PC-9 (cell line): ENCODE data around the gene THBS1. TPM values are rescaled to one million over a fixed set of nuclear protein-coding genes. Genes with fewer than 3 reads are reported as not detected.
A peak's percentile ranks its signal among the peaks of the same experiment; 100 is the strongest.

Experiments used
- BruUV-seq: library from RNA; stranded (reverse); fragments of 400-500 nt; replicated peaks from 2 replicates; lab custom pipeline; 2021; lab: Mats Ljungman, UMichigan
- CTCF ChIA-PET: fragments of 300-600 bp; sonication (Branson Sonifier 250); formaldehyde crosslinking; loops from one replicate; lab custom pipeline; 2022; ENCODE audit warnings: antibody characterized with exemption; lab: Charles Lee
- POLR2A ChIA-PET: fragments of 300-600 bp; sonication (Branson Sonifier 250); formaldehyde crosslinking; loops from one replicate; lab custom pipeline; 2022; ENCODE audit warnings: antibody characterized with exemption; ENCODE audit not compliant: unreplicated experiment; lab: Charles Lee
- DNase-seq, 2 experiments: peaks; one replicate each; pipeline versions ENCODE4 v3.0.0 to v3.0.0-alpha.2; 2015 to 2022; ENCODE audit warnings: mixed read lengths in 1 of 2
- H2AFZ ChIP-seq: fragments of 200-600 bp; sonication (generic); 2 replicates; pipeline ENCODE4 v1.8.1; 2017; ENCODE audit warnings: antibody characterized with exemption
- H3F3A ChIP-seq: fragments of 200-600 bp; sonication (generic); 2 replicates; pipeline ENCODE4 v1.8.1; 2017; ENCODE audit warnings: antibody characterized with exemption, mild to moderate bottlenecking, low read depth; ENCODE audit not compliant: insufficient read depth
- H3K27ac ChIP-seq: fragments of 200-600 bp; sonication (generic); 2 replicates; pipeline ENCODE4 v1.6.1; 2016; ENCODE audit warnings: mixed run types
- H3K27me3 ChIP-seq: fragments of 200-600 bp; sonication (generic); 2 replicates; pipeline ENCODE4 v1.6.1; 2016; ENCODE audit warnings: low read depth, mixed run types; ENCODE audit not compliant: insufficient read depth
- H3K36me3 ChIP-seq: fragments of 200-600 bp; sonication (generic); 2 replicates; pipeline ENCODE4 v1.6.1; 2016; ENCODE audit warnings: low read depth, mixed run types
- H3K4me1 ChIP-seq: fragments of 200-600 bp; sonication (generic); replicated peaks from 2 replicates; pipeline ENCODE4 v1.6.1; 2016; ENCODE audit warnings: mixed run types; ENCODE audit not compliant: insufficient read depth
- H3K4me2 ChIP-seq: fragments of 200-600 bp; sonication (generic); 2 replicates; pipeline ENCODE4 v1.6.1; 2017; ENCODE audit warnings: mixed run types
- H3K4me3 ChIP-seq: fragments of 200-600 bp; sonication (generic); 2 replicates; pipeline ENCODE4 v1.6.1; 2016; ENCODE audit warnings: mixed run types
- H3K79me2 ChIP-seq: fragments of 200-600 bp; sonication (generic); 2 replicates; pipeline ENCODE4 v1.6.1; 2017; ENCODE audit warnings: low read depth, mixed run types
- H3K9me2 ChIP-seq: fragments of 200-600 bp; sonication (generic); 2 replicates; pipeline ENCODE4 v1.8.1; 2017; ENCODE audit warnings: mild to moderate bottlenecking; ENCODE audit not compliant: insufficient read depth
- H3K9me3 ChIP-seq: fragments of 200-600 bp; sonication (generic); 2 replicates; pipeline ENCODE4 v1.8.1; 2016; ENCODE audit warnings: low read depth; ENCODE audit not compliant: insufficient read depth
- H4K20me1 ChIP-seq: fragments of 200-600 bp; sonication (generic); 2 replicates; pipeline ENCODE4 v1.8.1; 2017; ENCODE audit not compliant: insufficient read depth
- CTCF ChIP-seq: fragments of 200-600 bp; sonication (generic); conservative IDR thresholded peaks from 2 replicates; pipeline ENCODE4 v1.6.1; 2017; ENCODE audit warnings: mixed run types, antibody characterized with exemption, mild to moderate bottlenecking, moderate library complexity
- EZH2 ChIP-seq: fragments of 200-600 bp; sonication (generic); IDR thresholded peaks from 2 replicates; pipeline ENCODE4 v1.8.0; 2017; ENCODE audit warnings: antibody characterized with exemption, low read depth
- intact Hi-C: fragments of 100-400 bp; cut with micrococcal nuclease; formaldehyde crosslinking; loops from one replicate; pipeline ENCODE4 v1.10.0; 2022; ENCODE audit not compliant: unreplicated experiment
- total RNA-seq: library from RNA; stranded (reverse); gene quantifications from 2 replicates; pipeline ENCODE4 v1.2.3, GENCODE V29; 2021

The THBS1 gene
- total RNA-seq, 1 experiment from 2014 or later: 406 TPM

GRCh38 chr15:39591141-39591895 lies 10.4 kb downstream of the THBS1 start:
- H3K9me3 ChIP-seq: no peaks in the 10 kb centered on the region
- POLR2A ChIA-PET: interaction anchor here (0.5 to 0.7 kb wide), 6 partner anchors 19 to 516 kb away, joined by 3 to 10 read pairs (median 4); no protein-coding TSS in a partner anchor
- no peaks in the 10 kb centered on the region for H3K79me2 ChIP-seq
- BruUV-seq: no TSS peak
- intact Hi-C loops: no loop called here
- H3K4me1 ChIP-seq: no peaks in the 10 kb centered on the region
- TF ChIP-seq EZH2 (no peak), CTCF (no peak)
- H3K4me3 ChIP-seq: no peak overlapping the region
- CTCF ChIA-PET: no interaction called here
- no peaks in the 10 kb centered on the region for H3K9me2 ChIP-seq
- peaks cover 7% of the 10 kb centered on the region; the same call in 1 of the 2 replicates for H3F3A ChIP-seq
- peaks cover 34% of the 10 kb centered on the region for H3K36me3 ChIP-seq
- H3K27me3 ChIP-seq: no peaks in the 10 kb centered on the region
- no peak for DNase-seq
- H4K20me1 ChIP-seq: no peaks in the 10 kb centered on the region
- no peak overlapping the region for H2AFZ ChIP-seq
- no peak overlapping the region for H3K27ac ChIP-seq
- no peak overlapping the region for H3K4me2 ChIP-seq

DNA sequence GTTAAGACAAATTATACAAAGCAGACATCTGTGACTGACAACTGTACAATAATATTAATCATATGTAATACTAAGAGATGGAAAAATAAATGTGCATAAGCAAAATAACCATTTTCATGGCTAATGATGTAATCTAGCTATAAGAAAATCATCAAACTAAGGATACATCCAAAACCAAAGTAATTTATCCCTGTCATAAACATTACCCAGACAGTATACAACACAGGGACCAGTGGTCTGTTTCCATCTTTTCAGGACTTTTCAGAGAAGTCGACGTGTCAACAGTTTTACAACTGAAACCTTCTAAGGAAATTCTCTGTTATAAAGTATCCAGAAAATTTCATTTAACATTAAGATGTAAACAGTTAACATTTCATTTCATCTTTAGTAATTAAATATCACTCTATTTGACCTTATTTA lies 11.0 kb downstream of the THBS1 start:
- POLR2A ChIA-PET: interaction anchor here (0.6 to 0.7 kb wide), 2 partner anchors 459 to 515 kb away, joined by 3 to 4 read pairs; no protein-coding TSS in a partner anchor
- TF ChIP-seq EZH2: no peak
- TF ChIP-seq CTCF: no peak
- CTCF ChIA-PET: no interaction called here

DNA sequence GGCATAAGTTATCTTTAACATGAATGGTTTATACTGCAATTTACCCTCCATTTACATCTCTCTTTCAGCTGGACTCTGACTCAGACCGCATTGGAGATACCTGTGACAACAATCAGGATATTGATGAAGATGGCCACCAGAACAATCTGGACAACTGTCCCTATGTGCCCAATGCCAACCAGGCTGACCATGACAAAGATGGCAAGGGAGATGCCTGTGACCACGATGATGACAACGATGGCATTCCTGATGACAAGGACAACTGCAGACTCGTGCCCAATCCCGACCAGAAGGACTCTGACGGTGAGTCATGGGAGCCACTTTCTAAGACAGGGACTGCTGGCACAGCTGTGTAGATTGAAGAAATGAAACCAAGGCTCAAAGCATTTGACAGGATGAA lies 11.6 kb downstream of the THBS1 start:
- H3K4me2 ChIP-seq: no peak overlapping the region
- TSS peak; percentile 1 for BruUV-seq
- H3K4me3 ChIP-seq: no peak overlapping the region
- TF ChIP-seq CTCF (no peak), EZH2 (no peak)
- H3K4me1 ChIP-seq: no peaks in the 10 kb centered on the region
- no peaks in the 10 kb centered on the region for H3K79me2 ChIP-seq
- H3K36me3 ChIP-seq: peaks cover 34% of the 10 kb centered on the region
- H3F3A ChIP-seq: peaks cover 14% of the 10 kb centered on the region; the same call in 1 of the 2 replicates
- no peak overlapping the region for H3K27ac ChIP-seq
- H4K20me1 ChIP-seq: no peaks in the 10 kb centered on the region
- H3K9me2 ChIP-seq: no peaks in the 10 kb centered on the region
- ChIA-PET CTCF (no interaction called here), POLR2A (no interaction called here)
- no peaks in the 10 kb centered on the region for H3K9me3 ChIP-seq
- intact Hi-C loops: no loop called here
- no peaks in the 10 kb centered on the region for H3K27me3 ChIP-seq
- H2AFZ ChIP-seq: no peak overlapping the region
- DNase-seq: no peak

More for the DNA sequence above, 11.0 kb downstream of the THBS1 start:
- intact Hi-C loops: no loop called here
- Histone ChIP-seq H3K9me3 (no peaks in the 10 kb centered on the region), H2AFZ (no peak overlapping the region), H3K27ac (no peak overlapping the region), H3K79me2 (no peaks in the 10 kb centered on the region), H3K4me1 (no peaks in the 10 kb centered on the region), H3K9me2 (no peaks in the 10 kb centered on the region), H4K20me1 (no peaks in the 10 kb centered on the region), H3K36me3 (peaks cover 34% of the 10 kb centered on the region), H3K4me3 (no peak overlapping the region), H3K4me2 (no peak overlapping the region), H3F3A (peaks cover 11% of the 10 kb centered on the region; the same call in 1 of the 2 replicates), H3K27me3 (no peaks in the 10 kb centered on the region)
- no TSS peak for BruUV-seq
- DNase-seq: no peak
